ENCODE data around the gene ST8SIA3. TPM values are rescaled to one million over a fixed set of nuclear protein-coding genes. Genes with fewer than 3 reads are reported as not detected.

ST8SIA3 gene
- total RNA-seq, 1 experiment from 2014 or later = 1.9 TPM

DNA sequence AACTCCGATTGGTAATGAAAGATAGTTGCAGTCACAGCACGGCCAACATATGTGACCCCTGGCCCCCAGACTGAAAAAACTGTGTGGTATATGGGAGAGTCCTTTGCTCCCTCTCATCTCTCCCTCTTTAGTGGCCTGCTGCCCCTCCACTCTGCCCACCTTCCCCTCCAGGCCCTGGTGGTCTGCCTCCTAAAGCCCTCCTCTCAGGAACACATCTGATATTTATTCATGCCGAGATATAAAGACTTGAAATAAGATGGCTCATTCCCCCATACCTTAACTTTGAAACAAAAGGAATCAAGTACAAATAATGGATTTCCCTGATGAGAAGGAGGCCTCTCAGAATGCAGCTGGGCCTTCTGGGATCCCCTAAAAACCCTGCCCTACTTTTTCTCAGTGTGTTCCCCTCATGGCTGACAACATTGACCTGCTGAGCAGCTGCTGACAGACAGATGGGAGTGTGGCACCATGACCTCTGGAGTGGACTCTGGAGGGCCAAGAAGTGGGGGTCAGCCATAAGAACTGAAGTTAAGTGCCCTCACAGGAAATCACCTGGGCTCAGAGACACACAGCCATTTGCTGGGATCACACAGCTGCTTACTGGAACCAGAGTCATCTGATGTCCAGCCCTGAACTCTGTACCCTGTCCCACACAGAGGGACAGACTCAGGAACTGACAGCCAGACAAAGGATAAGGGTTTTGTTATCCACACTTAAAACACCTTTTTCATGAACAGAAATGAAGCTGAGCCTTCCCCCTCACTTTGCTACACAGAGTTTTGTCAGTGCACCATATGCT lies 39.8 kb upstream of the ST8SIA3 start:
- no peak overlapping the region for H4K8ac ChIP-seq (replicated peaks; ENCODE audit: insufficient read length, low read depth, low read length)
- no peaks in the 10 kb centered on the region for H3K79me1 ChIP-seq (ENCODE audit: insufficient read depth, low read depth, low read length, poor library complexity, severe bottlenecking)
- no peak overlapping the region for H2BK12ac ChIP-seq (ENCODE audit: insufficient read length, low read depth, low read length)
- H3K79me2 ChIP-seq (ENCODE audit: insufficient read depth, low read length) = no peaks in the 10 kb centered on the region
- H3K56ac ChIP-seq (ENCODE audit: insufficient read length, low read depth, low read length) = no peak overlapping the region
- H3K18ac ChIP-seq (ENCODE audit: insufficient read length, low read depth, low read length) = no peak overlapping the region
- no peak overlapping the region for H2BK15ac ChIP-seq (ENCODE audit: low read depth, low read length)
- no peak overlapping the region for H3K27ac Mint-ChIP-seq
- H2AFZ ChIP-seq (ENCODE audit: low read length) = no peak overlapping the region
- no peak overlapping the region for H2BK20ac ChIP-seq (ENCODE audit: low read depth, low read length, poor library complexity, severe bottlenecking)
- no peaks in the 10 kb centered on the region for H3K9me3 Mint-ChIP-seq
- no peak overlapping the region for H3K4me3 Mint-ChIP-seq
- H4K91ac ChIP-seq (ENCODE audit: insufficient read length, low read depth, low read length) = no peak overlapping the region
- DNase-seq = no peak
- no peaks in the 10 kb centered on the region for H3K36me3 Mint-ChIP-seq (ENCODE audit: insufficient read depth in 1 of 3, low read depth in 3 of 3)
- TF ChIP-seq, protein P1, sequence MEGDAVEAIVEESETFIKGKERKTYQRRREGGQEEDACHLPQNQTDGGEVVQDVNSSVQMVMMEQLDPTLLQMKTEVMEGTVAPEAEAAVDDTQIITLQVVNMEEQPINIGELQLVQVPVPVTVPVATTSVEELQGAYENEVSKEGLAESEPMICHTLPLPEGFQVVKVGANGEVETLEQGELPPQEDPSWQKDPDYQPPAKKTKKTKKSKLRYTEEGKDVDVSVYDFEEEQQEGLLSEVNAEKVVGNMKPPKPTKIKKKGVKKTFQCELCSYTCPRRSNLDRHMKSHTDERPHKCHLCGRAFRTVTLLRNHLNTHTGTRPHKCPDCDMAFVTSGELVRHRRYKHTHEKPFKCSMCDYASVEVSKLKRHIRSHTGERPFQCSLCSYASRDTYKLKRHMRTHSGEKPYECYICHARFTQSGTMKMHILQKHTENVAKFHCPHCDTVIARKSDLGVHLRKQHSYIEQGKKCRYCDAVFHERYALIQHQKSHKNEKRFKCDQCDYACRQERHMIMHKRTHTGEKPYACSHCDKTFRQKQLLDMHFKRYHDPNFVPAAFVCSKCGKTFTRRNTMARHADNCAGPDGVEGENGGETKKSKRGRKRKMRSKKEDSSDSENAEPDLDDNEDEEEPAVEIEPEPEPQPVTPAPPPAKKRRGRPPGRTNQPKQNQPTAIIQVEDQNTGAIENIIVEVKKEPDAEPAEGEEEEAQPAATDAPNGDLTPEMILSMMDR (conservative IDR thresholded peaks at IDR 0.05) = no peak
- H3K9ac ChIP-seq (ENCODE audit: extremely low read depth, insufficient read length, low read length) = no peak overlapping the region
- WGBS (ENCODE audit: extremely low coverage, insufficient read length, low lambda C conversion rate) = no CpG with 5 or more reads among the region's 3 CpGs
- no peak overlapping the region for H3K14ac ChIP-seq (ENCODE audit: insufficient read depth, low read length)
- H3K9me3 ChIP-seq (ENCODE audit: control insufficient read depth, low read depth, low read length) = no peaks in the 10 kb centered on the region
- no peaks in the 10 kb centered on the region for H3K23me2 ChIP-seq (ENCODE audit: insufficient read length, low read depth, low read length, poor library complexity, severe bottlenecking)
- H2AK5ac ChIP-seq (ENCODE audit: insufficient read length, low read length) = no peak overlapping the region
- H2BK5ac ChIP-seq (ENCODE audit: insufficient read length, low read length) = no peak overlapping the region
- H4K5ac ChIP-seq (ENCODE audit: insufficient read length, low read depth, low read length) = no peak overlapping the region
- H3T11ph ChIP-seq (ENCODE audit: low read length) = no peak overlapping the region
- H3K27me3 Mint-ChIP-seq (ENCODE audit: low read depth) = peaks cover 5% of the 10 kb centered on the region
- no peak overlapping the region for H2BK120ac ChIP-seq (ENCODE audit: low read depth, low read length, poor library complexity, severe bottlenecking)
- no peaks in the 10 kb centered on the region for H3K4me1 ChIP-seq (ENCODE audit: insufficient read depth, low read length)
- no peak overlapping the region for H3K4ac ChIP-seq (ENCODE audit: low read depth, low read length)
- H3K4me1 Mint-ChIP-seq = no peaks in the 10 kb centered on the region
- no peaks in the 10 kb centered on the region for H4K20me1 ChIP-seq (ENCODE audit: control insufficient read depth, insufficient read depth, insufficient read length)
- no peaks in the 10 kb centered on the region for H3K27me3 ChIP-seq (ENCODE audit: insufficient read depth, low read length)
- no peak overlapping the region for H3K4me2 ChIP-seq (ENCODE audit: insufficient read depth, insufficient read length, low read length)
- H3K27ac ChIP-seq (ENCODE audit: insufficient read length, low read depth, low read length) = no peak overlapping the region
- no peak overlapping the region for H3K23ac ChIP-seq (ENCODE audit: insufficient read length, low read depth, low read length)

Data from H9 (cell line).